Neuron (in vitro differentiated cells): ENCODE measurements around the gene KCNJ18.
"Not testable (repeated sequence)": the region's sequence is repeated elsewhere in the genome, so short reads cannot be mapped to it uniquely, and the experiment has no call there.

ENCODE experiments used
- H2AFZ ChIP-seq: one replicate; pipeline ENCODE4 v1.6.1; 2013; ENCODE audit warnings: low read depth, mild to moderate bottlenecking, inconsistent platforms, low read length, moderate library complexity
- H3K27me3 ChIP-seq: one replicate; pipeline ENCODE4 v1.6.1; 2013; ENCODE audit warnings: low read length; ENCODE audit not compliant: insufficient read depth
- H3K36me3 ChIP-seq: one replicate; pipeline ENCODE4 v1.6.1; 2013; ENCODE audit warnings: low read length; ENCODE audit not compliant: insufficient read depth
- H3K4me1 ChIP-seq: one replicate; pipeline ENCODE4 v1.6.1; 2013; ENCODE audit warnings: low read length; ENCODE audit not compliant: insufficient read depth
- H3K4me3 ChIP-seq: 2 replicates; pipeline ENCODE4 v1.5.1; 2013; ENCODE audit warnings: mild to moderate bottlenecking, low read length, moderate library complexity
- H3K9me3 ChIP-seq: one replicate; pipeline ENCODE4 v1.6.1; 2013; ENCODE audit warnings: low read length

The KCNJ18 gene

GRCh38 chr17:21691883-21692703 is at the start of gene KCNJ18:
Gene KCNJ18 (plus strand): TSS chr17:21692523. CDS start chr17:21702787, 10,264 bp downstream.
- H3K36me3 ChIP-seq, H3K4me3 ChIP-seq, H3K9me3 ChIP-seq, H2AFZ ChIP-seq, H3K27me3 ChIP-seq, H3K4me1 ChIP-seq: not testable (repeated sequence)

DNA sequence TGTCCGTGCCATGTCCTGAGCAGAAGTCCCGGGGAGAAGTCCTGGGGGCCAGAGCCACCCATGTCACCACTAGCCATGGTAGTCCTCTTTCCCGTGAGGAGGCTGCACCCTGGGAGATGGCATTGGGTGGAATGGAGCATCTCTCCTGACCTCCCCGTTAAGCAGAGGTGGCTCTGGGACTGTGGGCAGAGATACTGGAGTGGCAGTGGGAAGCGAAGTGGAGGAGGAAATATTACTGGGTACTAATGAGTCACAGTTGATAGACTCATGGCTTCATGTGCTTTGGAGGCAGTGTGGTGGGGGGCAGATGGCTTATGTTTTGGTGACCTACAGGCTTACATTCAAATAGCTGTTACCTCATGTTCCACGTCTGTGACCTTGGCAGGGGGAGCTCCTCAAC is 44.2 kb upstream of the KCNJ18 start:
- not testable (repeated sequence) for H2AFZ ChIP-seq, H3K4me1 ChIP-seq, H3K36me3 ChIP-seq, H3K9me3 ChIP-seq, H3K4me3 ChIP-seq, H3K27me3 ChIP-seq

- not testable (repeated sequence) for H2AFZ ChIP-seq, H3K9me3 ChIP-seq, H3K4me1 ChIP-seq, H3K27me3 ChIP-seq, H3K4me3 ChIP-seq, H3K36me3 ChIP-seq
Measured at GRCh38 chr17:21650043-21650442, 42.3 kb upstream of the KCNJ18 start.

DNA sequence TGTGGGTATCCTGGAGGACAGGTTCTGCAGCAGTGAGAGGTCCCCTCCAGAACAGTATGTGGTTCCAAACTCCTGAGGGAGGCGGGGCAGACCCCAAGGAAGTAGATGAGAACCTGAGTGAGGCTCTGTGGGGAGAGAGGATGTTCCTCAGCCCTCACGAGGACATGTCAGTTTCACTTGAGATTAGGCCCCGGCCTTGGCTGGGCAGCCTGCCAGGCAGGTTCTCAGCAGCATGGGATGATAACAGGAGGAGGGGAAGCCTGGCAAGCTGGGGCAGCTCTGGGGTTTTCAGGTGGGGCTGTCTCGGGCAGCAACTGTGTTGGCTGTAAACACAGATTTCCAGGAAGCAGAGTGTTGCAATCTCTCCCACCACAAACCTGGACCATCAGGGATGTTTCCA is 40.3 kb upstream of the KCNJ18 start:
- H3K4me1 ChIP-seq, H2AFZ ChIP-seq, H3K36me3 ChIP-seq, H3K27me3 ChIP-seq, H3K9me3 ChIP-seq, H3K4me3 ChIP-seq: not testable (repeated sequence)

GRCh38 chr17:21653211-21653610 is 39.1 kb upstream of the KCNJ18 start:
- H2AFZ ChIP-seq, H3K4me1 ChIP-seq, H3K27me3 ChIP-seq, H3K36me3 ChIP-seq, H3K4me3 ChIP-seq, H3K9me3 ChIP-seq: not testable (repeated sequence)

GRCh38 chr17:21656518-21657309 is 35.6 kb upstream of the KCNJ18 start:
- H3K9me3 ChIP-seq, H2AFZ ChIP-seq, H3K4me3 ChIP-seq, H3K4me1 ChIP-seq, H3K27me3 ChIP-seq, H3K36me3 ChIP-seq: not testable (repeated sequence)

DNA sequence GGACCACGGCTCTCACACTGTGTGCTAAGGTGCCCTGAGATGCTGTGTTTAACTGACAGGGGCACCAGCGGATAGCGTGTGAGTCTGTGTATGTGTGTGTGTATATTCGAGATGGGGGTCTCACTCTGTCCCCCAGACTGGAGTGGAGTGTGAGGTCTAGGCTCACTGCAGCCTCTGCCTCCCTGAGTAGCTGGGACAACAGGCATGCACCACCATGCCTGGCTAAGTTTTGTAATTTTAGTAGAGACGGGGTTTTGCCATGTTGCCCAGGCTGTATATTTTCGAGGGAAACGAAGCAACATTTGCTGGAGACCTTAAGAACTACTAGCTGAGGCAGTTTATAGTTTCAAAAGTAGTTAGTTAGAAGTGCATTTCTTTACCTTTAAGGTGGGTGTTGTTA is 32.7 kb upstream of the KCNJ18 start:
- not testable (repeated sequence) for H3K9me3 ChIP-seq, H2AFZ ChIP-seq, H3K4me1 ChIP-seq, H3K27me3 ChIP-seq, H3K4me3 ChIP-seq, H3K36me3 ChIP-seq

GRCh38 chr17:21661455-21661854 is 30.9 kb upstream of the KCNJ18 start:
- not testable (repeated sequence) for H3K9me3 ChIP-seq, H3K36me3 ChIP-seq, H3K4me1 ChIP-seq, H2AFZ ChIP-seq, H3K27me3 ChIP-seq, H3K4me3 ChIP-seq

DNA sequence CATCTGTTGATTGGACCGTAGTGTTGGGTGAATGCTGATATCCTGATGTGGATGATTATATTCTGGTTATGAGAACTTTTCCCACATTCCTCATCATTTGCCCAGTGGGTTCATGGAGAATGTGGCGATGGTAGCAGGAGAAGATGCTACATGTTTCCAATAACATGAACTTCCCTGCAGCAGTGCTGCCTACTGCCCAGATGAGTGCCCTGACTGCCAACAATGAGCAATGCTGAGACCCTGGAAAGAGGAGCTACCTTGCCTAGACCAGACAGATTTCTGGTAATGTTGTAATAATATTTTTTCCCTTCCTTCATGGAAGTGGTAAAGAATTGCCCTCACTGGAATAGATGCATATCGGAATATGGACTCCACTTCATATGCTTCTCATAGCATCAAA is 29.2 kb upstream of the KCNJ18 start:
- H3K4me1 ChIP-seq, H2AFZ ChIP-seq, H3K36me3 ChIP-seq, H3K9me3 ChIP-seq, H3K4me3 ChIP-seq, H3K27me3 ChIP-seq: not testable (repeated sequence)

DNA sequence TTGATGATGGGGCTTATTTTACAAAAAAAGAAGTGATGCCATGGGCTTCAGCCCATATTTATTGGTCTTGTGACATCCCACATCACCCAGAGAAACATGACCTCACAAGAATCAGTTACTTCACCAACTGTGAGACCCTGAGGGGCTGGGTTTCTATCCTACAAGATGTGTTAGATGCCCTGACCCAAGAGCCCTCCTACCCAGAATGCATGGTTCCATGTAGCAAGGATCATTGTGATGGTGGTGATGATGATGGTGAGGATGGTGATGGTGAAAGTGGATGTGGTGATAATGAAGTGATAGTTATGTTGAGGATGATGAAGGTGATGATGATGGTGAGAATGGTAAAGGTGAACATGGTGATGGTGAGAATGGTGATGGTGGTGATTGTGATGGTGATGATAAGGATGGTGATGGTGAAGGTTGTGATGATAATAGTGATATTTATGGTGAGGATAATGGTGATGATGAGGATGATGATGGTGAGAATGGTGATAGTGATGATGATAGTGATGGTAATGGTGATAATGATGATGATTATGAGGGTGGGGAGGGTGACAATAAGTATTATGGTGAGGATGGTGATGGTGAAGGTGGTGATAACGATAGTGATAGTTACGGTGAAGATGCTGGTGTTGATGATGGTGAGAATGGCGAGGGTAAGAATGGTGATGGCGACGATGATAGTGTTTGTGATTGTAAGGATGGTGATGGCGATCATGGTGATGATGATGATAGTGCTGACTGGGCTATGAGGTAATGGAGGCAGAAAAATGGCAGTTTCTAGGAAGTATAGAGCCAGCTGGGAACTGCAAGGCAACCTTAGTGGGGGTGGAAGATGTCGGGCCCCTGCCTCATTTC is 28.5 kb upstream of the KCNJ18 start:
- not testable (repeated sequence) for H3K36me3 ChIP-seq, H2AFZ ChIP-seq, H3K27me3 ChIP-seq, H3K4me1 ChIP-seq, H3K9me3 ChIP-seq, H3K4me3 ChIP-seq

GRCh38 chr17:21665171-21665570 is 27.2 kb upstream of the KCNJ18 start:
- H3K36me3 ChIP-seq, H3K9me3 ChIP-seq, H3K4me1 ChIP-seq, H3K27me3 ChIP-seq, H3K4me3 ChIP-seq, H2AFZ ChIP-seq: not testable (repeated sequence)

GRCh38 chr17:21665935-21666493 is 26.3 kb upstream of the KCNJ18 start:
- H3K4me3 ChIP-seq, H3K9me3 ChIP-seq, H2AFZ ChIP-seq: not testable (repeated sequence)

More at GRCh38 chr17:21665935-21666493, 26.3 kb upstream of the KCNJ18 start:
- H3K27me3 ChIP-seq, H3K36me3 ChIP-seq, H3K4me1 ChIP-seq: not testable (repeated sequence)
